ENCODE results near the gene MYH16.

GRCh38 chr7:99257675-99258074 is 15.0 kb upstream of the MYH16 start:
- TF ChIP-seq JUNB (IDR thresholded peaks at IDR 0.05) = no peak
- TF ChIP-seq MXI1 (IDR thresholded peaks at IDR 0.05; ENCODE audit: low read depth, low read length) = no peak
- no peak for TF ChIP-seq GABPA (IDR thresholded peaks at IDR 0.05; ENCODE audit: low read depth)
- TF ChIP-seq CTCF (IDR thresholded peaks at IDR 0.05 in 2 of 3, conservative IDR thresholded peaks at IDR 0.05 in 1 of 3; ENCODE audit: control insufficient read depth in 2 of 3, extremely low read depth in 1 of 3, insufficient read depth in 1 of 3, low read depth in 3 of 3, low read length in 3 of 3) = no peak
- no peak for TF ChIP-seq REST (IDR thresholded peaks at IDR 0.05; ENCODE audit: low read depth, low read length)
- no peak for TF ChIP-seq EZH2 (IDR thresholded peaks at IDR 0.05; ENCODE audit: borderline replicate concordance, control insufficient read depth, low read depth, low read length)
- no peak for TF ChIP-seq TARDBP (IDR thresholded peaks at IDR 0.05; ENCODE audit: borderline replicate concordance)
